SK-N-SH treated with all-trans-retinoic acid at 6 μM for 48 hours (cell line): Measurements from ENCODE around the gene OR51Q1.

Source experiments
- ATAC-seq: fragments of 200-7000 bp; cut with Tn5 transposase; 3 replicates; pipeline ENCODE4 v1.9.1; 2020; ENCODE audit warnings: mild to moderate bottlenecking, moderate library complexity
- ARNTL ChIP-seq: fragments of 450-650 bp; formaldehyde crosslinking; IDR thresholded peaks from 2 replicates; pipeline ENCODE4 v1.5.0; 2020; ENCODE audit warnings: low read depth, mild to moderate bottlenecking, moderate library complexity, borderline replicate concordance
- BACH2 ChIP-seq: fragments of 250-450 bp; sonication (Bioruptor Pico); IDR thresholded peaks from 2 replicates; pipeline ENCODE4 v1.9.0; 2021; ENCODE audit warnings: mild to moderate bottlenecking, borderline replicate concordance
- CREB5 ChIP-seq: fragments of 250-450 bp; sonication (Bioruptor Pico); IDR thresholded peaks from 2 replicates; pipeline ENCODE4 v1.5.1; 2020; ENCODE audit warnings: low read depth, mild to moderate bottlenecking, moderate library complexity
- CSDC2 ChIP-seq: fragments of 250-450 bp; sonication (Bioruptor Pico); IDR thresholded peaks from 2 replicates; pipeline ENCODE4 v1.5.0; 2020; ENCODE audit warnings: mild to moderate bottlenecking, moderate library complexity
- ESRRG ChIP-seq: fragments of 250-450 bp; sonication (Bioruptor Pico); IDR thresholded peaks from 2 replicates; pipeline ENCODE4 v1.6.1; 2021; ENCODE audit warnings: mild to moderate bottlenecking
- GLIS3 ChIP-seq: fragments of 250-450 bp; sonication (Bioruptor Pico); IDR thresholded peaks from 2 replicates; pipeline ENCODE4 v1.5.0; 2020; ENCODE audit warnings: mild to moderate bottlenecking, moderate library complexity
- ISL1 ChIP-seq: fragments of 250-450 bp; sonication (Bioruptor Pico); IDR thresholded peaks from 2 replicates; pipeline ENCODE4 v2.1.2; 2022; ENCODE audit warnings: mild to moderate bottlenecking, moderate library complexity
- OSR1 ChIP-seq: fragments of 250-450 bp; sonication (Bioruptor Pico); IDR thresholded peaks from 2 replicates; pipeline ENCODE4 v1.8.0; 2022; ENCODE audit warnings: moderate library complexity, mild to moderate bottlenecking, inconsistent platforms
- PPARA ChIP-seq: fragments of 250-450 bp; sonication (Bioruptor Pico); IDR thresholded peaks from 2 replicates; pipeline ENCODE4 v1.5.0; 2020; ENCODE audit warnings: mild to moderate bottlenecking, borderline replicate concordance
- RARB ChIP-seq: fragments of 250-450 bp; sonication (Bioruptor Pico); IDR thresholded peaks from 2 replicates; pipeline ENCODE4 v1.8.0; 2021; ENCODE audit warnings: mild to moderate bottlenecking, moderate library complexity
- SNAI2 ChIP-seq: fragments of 250-450 bp; sonication (Bioruptor Pico); IDR thresholded peaks from 2 replicates; pipeline ENCODE4 v1.5.0; 2020; ENCODE audit warnings: mild to moderate bottlenecking, moderate library complexity
- TCF4 ChIP-seq: fragments of 250-450 bp; sonication (Bioruptor Pico); IDR thresholded peaks from 2 replicates; pipeline ENCODE4 v1.8.0; 2021; ENCODE audit warnings: mild to moderate bottlenecking, moderate library complexity, borderline replicate concordance
- TOX ChIP-seq: fragments of 250-450 bp; sonication (Bioruptor Pico); IDR thresholded peaks from 2 replicates; pipeline ENCODE4 v1.8.0; 2021; ENCODE audit warnings: mild to moderate bottlenecking, moderate library complexity, borderline replicate concordance
- TSHZ2 ChIP-seq: fragments of 250-450 bp; sonication (Bioruptor Pico); IDR thresholded peaks from 2 replicates; pipeline ENCODE4 v1.5.0; 2020; ENCODE audit warnings: mild to moderate bottlenecking, moderate library complexity
- ZC3H10 ChIP-seq: fragments of 250-450 bp; sonication (Bioruptor Pico); IDR thresholded peaks from 2 replicates; pipeline ENCODE4 v1.5.1; 2021; ENCODE audit warnings: mild to moderate bottlenecking, moderate library complexity
- ZFP3 ChIP-seq: fragments of 250-450 bp; sonication (Bioruptor Pico); IDR thresholded peaks from 2 replicates; pipeline ENCODE4 v1.5.0; 2020; ENCODE audit warnings: mild to moderate bottlenecking, moderate library complexity
- ZNF565 ChIP-seq: fragments of 450-650 bp; formaldehyde crosslinking; conservative IDR thresholded peaks from 2 replicates; pipeline ENCODE4 v1.5.0; 2020; ENCODE audit warnings: low read depth, mild to moderate bottlenecking, moderate library complexity
- ZNF70 ChIP-seq: fragments of 450-650 bp; formaldehyde crosslinking; IDR thresholded peaks from 2 replicates; pipeline ENCODE4 v1.5.0; 2020; ENCODE audit warnings: mild to moderate bottlenecking, moderate library complexity
- ZNF8 ChIP-seq: fragments of 450-650 bp; formaldehyde crosslinking; IDR thresholded peaks from 2 replicates; pipeline ENCODE4 v1.5.0; 2020; ENCODE audit warnings: mild to moderate bottlenecking, moderate library complexity
- TF ChIP-seq, protein P1 (sequence below): fragments of 250-450 bp; sonication (Bioruptor Pico); IDR thresholded peaks from 2 replicates; pipeline ENCODE4 v1.8.0; 2021; ENCODE audit warnings: low read depth, mild to moderate bottlenecking, moderate library complexity, borderline replicate concordance
- TF ChIP-seq, protein P2 (sequence below): fragments of 250-450 bp; sonication (Bioruptor Pico); IDR thresholded peaks from 2 replicates; pipeline ENCODE4 v1.5.1; 2021; ENCODE audit warnings: mild to moderate bottlenecking, moderate library complexity
- TF ChIP-seq, protein P3 (sequence below): fragments of 250-450 bp; sonication (Bioruptor Pico); IDR thresholded peaks from 2 replicates; pipeline ENCODE4 v1.8.0; 2020; ENCODE audit warnings: mild to moderate bottlenecking, moderate library complexity, borderline replicate concordance

OR51Q1 gene

GRCh38 chr11:5421811-5422210 lies at the start of gene OR51Q1:
Gene OR51Q1, plus strand, starts transcription at chr11:5422111. Its CDS starts 90 bp downstream, at chr11:5422201.
- TF ChIP-seq CSDC2 (CRISPR knock-in tag) (no peak), TOX (CRISPR knock-in tag) (no peak), ZNF70 (no peak), ZFP3 (no peak), SNAI2 (CRISPR knock-in tag) (no peak)
- TF ChIP-seq, protein P1, sequence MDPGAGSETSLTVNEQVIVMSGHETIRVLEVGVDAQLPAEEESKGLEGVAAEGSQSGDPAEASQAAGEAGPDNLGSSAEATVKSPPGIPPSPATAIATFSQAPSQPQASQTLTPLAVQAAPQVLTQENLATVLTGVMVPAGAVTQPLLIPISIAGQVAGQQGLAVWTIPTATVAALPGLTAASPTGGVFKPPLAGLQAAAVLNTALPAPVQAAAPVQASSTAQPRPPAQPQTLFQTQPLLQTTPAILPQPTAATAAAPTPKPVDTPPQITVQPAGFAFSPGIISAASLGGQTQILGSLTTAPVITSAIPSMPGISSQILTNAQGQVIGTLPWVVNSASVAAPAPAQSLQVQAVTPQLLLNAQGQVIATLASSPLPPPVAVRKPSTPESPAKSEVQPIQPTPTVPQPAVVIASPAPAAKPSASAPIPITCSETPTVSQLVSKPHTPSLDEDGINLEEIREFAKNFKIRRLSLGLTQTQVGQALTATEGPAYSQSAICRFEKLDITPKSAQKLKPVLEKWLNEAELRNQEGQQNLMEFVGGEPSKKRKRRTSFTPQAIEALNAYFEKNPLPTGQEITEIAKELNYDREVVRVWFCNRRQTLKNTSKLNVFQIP (CRISPR knock-in tag) = no peak

GRCh38 chr11:5380740-5381342 lies 41.1 kb upstream of the OR51Q1 start:
- TF ChIP-seq OSR1 (CRISPR knock-in tag) = no peak
- TF ChIP-seq TCF4 = no peak
- TF ChIP-seq TOX (CRISPR knock-in tag) = no peak
- no peak for TF ChIP-seq CSDC2 (CRISPR knock-in tag)
- TF ChIP-seq BACH2 = no peak
- no peak for TF ChIP-seq GLIS3
- no peak for TF ChIP-seq ZNF565
- TF ChIP-seq TSHZ2 (CRISPR knock-in tag) = no peak
- TF ChIP-seq ZC3H10 (CRISPR knock-in tag) = no peak
- no peak for TF ChIP-seq RARB (CRISPR knock-in tag)
- no peak for TF ChIP-seq PPARA (CRISPR knock-in tag)
- no peak for TF ChIP-seq CREB5
- TF ChIP-seq, protein P2, sequence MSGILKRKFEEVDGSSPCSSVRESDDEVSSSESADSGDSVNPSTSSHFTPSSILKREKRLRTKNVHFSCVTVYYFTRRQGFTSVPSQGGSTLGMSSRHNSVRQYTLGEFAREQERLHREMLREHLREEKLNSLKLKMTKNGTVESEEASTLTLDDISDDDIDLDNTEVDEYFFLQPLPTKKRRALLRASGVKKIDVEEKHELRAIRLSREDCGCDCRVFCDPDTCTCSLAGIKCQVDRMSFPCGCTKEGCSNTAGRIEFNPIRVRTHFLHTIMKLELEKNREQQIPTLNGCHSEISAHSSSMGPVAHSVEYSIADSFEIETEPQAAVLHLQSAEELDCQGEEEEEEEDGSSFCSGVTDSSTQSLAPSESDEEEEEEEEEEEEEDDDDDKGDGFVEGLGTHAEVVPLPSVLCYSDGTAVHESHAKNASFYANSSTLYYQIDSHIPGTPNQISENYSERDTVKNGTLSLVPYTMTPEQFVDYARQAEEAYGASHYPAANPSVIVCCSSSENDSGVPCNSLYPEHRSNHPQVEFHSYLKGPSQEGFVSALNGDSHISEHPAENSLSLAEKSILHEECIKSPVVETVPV (CRISPR knock-in tag) = no peak
- TF ChIP-seq ZNF70 = no peak
- no peak for TF ChIP-seq ZNF8 (CRISPR knock-in tag)
- no peak for TF ChIP-seq ISL1 (CRISPR knock-in tag)
- TF ChIP-seq, protein P3, sequence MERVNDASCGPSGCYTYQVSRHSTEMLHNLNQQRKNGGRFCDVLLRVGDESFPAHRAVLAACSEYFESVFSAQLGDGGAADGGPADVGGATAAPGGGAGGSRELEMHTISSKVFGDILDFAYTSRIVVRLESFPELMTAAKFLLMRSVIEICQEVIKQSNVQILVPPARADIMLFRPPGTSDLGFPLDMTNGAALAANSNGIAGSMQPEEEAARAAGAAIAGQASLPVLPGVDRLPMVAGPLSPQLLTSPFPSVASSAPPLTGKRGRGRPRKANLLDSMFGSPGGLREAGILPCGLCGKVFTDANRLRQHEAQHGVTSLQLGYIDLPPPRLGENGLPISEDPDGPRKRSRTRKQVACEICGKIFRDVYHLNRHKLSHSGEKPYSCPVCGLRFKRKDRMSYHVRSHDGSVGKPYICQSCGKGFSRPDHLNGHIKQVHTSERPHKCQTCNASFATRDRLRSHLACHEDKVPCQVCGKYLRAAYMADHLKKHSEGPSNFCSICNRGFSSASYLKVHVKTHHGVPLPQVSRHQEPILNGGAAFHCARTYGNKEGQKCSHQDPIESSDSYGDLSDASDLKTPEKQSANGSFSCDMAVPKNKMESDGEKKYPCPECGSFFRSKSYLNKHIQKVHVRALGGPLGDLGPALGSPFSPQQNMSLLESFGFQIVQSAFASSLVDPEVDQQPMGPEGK = no peak
- TF ChIP-seq ESRRG (CRISPR knock-in tag) = no peak
- TF ChIP-seq ARNTL (CRISPR knock-in tag) = no peak
- ATAC-seq = peak; percentile 100

More at GRCh38 chr11:5421811-5422210, at the start of gene OR51Q1:
- ATAC-seq = no peak

DNA sequence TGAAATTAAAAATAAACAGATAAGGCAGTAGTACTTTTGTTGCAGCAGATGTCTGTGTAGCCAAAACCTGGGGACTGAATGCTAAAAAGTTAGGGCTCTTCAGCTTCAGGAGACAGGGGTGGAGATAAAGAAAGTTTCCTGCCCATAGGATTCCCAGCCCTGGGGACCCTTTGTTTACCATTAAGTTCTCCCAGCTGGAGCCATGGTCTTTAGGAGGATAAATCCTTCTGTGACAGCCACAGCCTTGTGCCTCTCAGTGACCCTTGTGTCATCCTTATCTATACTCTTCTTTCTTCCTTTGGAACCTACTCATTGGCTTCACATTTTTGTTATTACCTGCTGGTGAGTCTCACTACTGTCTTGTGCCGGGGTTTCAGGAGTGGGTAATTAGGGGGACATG lies 38.3 kb upstream of the OR51Q1 start, which contains the start of gene OR51M1:
Gene OR51M1, plus strand, starts transcription at position 237 of the 400 bp plus-strand sequence. CDS start 5,587 bp downstream, outside the sequence.
- no peak for ATAC-seq
- TF ChIP-seq OSR1 (CRISPR knock-in tag) = no peak
- no peak for TF ChIP-seq BACH2
- no peak for TF ChIP-seq GLIS3
- no peak for TF ChIP-seq SNAI2 (CRISPR knock-in tag)
- TF ChIP-seq TCF4 = no peak
- no peak for TF ChIP-seq PPARA (CRISPR knock-in tag)
- TF ChIP-seq, protein P1 (CRISPR knock-in tag) = no peak
- TF ChIP-seq CSDC2 (CRISPR knock-in tag) = no peak
- no peak for TF ChIP-seq ZNF565
- no peak for TF ChIP-seq ARNTL (CRISPR knock-in tag)
- TF ChIP-seq ZC3H10 (CRISPR knock-in tag) = no peak
- TF ChIP-seq ZNF8 (CRISPR knock-in tag) = no peak
- TF ChIP-seq, protein P3 = no peak
- TF ChIP-seq, all 23 proteins: peak for 0
